HepG2 (cell line): ENCODE data around the gene TMEM134. TPM values are rescaled to one million over a fixed set of nuclear protein-coding genes. Genes with fewer than 3 reads are reported as not detected.

Experiments used
- ATF7 ChIP-seq, 2 experiments: fragments of 450-650 bp in 1 of 2; sonication (generic) in 1 of 2; formaldehyde crosslinking in 1 of 2; IDR thresholded peaks; 2 replicates each; pipeline versions ENCODE4 v1.4.0 to v1.6.1; 2016 to 2020; ENCODE audit warnings: antibody characterized with exemption in 1 of 2, mild to moderate bottlenecking in 1 of 2, missing genetic modification reagents in 1 of 2
- MED8 ChIP-seq: sonication (generic); formaldehyde crosslinking; IDR thresholded peaks from 2 replicates; pipeline ENCODE4 v1.8.1; 2023; ENCODE audit warnings: mild to moderate bottlenecking, missing genetic modification reagents; ENCODE audit not compliant: insufficient replicate concordance
- NFYB ChIP-seq: sonication (generic); formaldehyde crosslinking; IDR thresholded peaks from 2 replicates; pipeline ENCODE4 v1.4.0; 2020; ENCODE audit warnings: missing genetic modification reagents
- NFYC ChIP-seq: IDR thresholded peaks from 2 replicates; pipeline ENCODE4 v1.6.1; 2016; ENCODE audit warnings: missing genetic modification reagents, missing compliant biosample characterization
- NRL ChIP-seq: sonication (generic); formaldehyde crosslinking; IDR thresholded peaks from 2 replicates; pipeline ENCODE4 v1.5.0; 2020; ENCODE audit warnings: missing genetic modification reagents, mild to moderate bottlenecking, moderate library complexity, borderline replicate concordance
- PHB2 ChIP-seq: fragments of 450-650 bp; IDR thresholded peaks from 2 replicates; pipeline ENCODE4 v1.6.1; 2018; ENCODE audit not compliant: partially characterized antibody
- TMF1 ChIP-seq: sonication (generic); formaldehyde crosslinking; IDR thresholded peaks from 2 replicates; pipeline ENCODE4 v1.8.1; 2022; ENCODE audit warnings: low read depth, missing genetic modification reagents
- ZBTB39 ChIP-seq: sonication (generic); formaldehyde crosslinking; IDR thresholded peaks from 2 replicates; pipeline ENCODE4 v1.5.0; 2020; ENCODE audit warnings: missing genetic modification reagents
- ZBTB4 ChIP-seq: sonication (generic); formaldehyde crosslinking; IDR thresholded peaks from 2 replicates; pipeline ENCODE4 v1.4.0; 2020; ENCODE audit warnings: missing genetic modification reagents, mild to moderate bottlenecking, borderline replicate concordance
- ZFP36L1 ChIP-seq: sonication (generic); formaldehyde crosslinking; IDR thresholded peaks from 2 replicates; pipeline ENCODE4 v1.8.0; 2022; ENCODE audit warnings: mild to moderate bottlenecking, missing genetic modification reagents, moderate library complexity
- ZMYM2 ChIP-seq: sonication (generic); formaldehyde crosslinking; IDR thresholded peaks from 2 replicates; pipeline ENCODE4 v1.8.0; 2022; ENCODE audit warnings: mild to moderate bottlenecking, missing genetic modification reagents
- ZNF235 ChIP-seq: sonication (generic); formaldehyde crosslinking; IDR thresholded peaks from 2 replicates; pipeline ENCODE4 v1.8.1; 2023; ENCODE audit warnings: mild to moderate bottlenecking, missing genetic modification reagents, borderline replicate concordance
- ZNF550 ChIP-seq: sonication (generic); formaldehyde crosslinking; IDR thresholded peaks from 2 replicates; pipeline ENCODE4 v1.4.0; 2020; ENCODE audit warnings: mild to moderate bottlenecking, missing genetic modification reagents, borderline replicate concordance
- ZNF556 ChIP-seq: sonication (generic); formaldehyde crosslinking; IDR thresholded peaks from 2 replicates; pipeline ENCODE4 v1.4.0; 2020; ENCODE audit warnings: mild to moderate bottlenecking, missing genetic modification reagents, borderline replicate concordance
- ZNF605 ChIP-seq: sonication (generic); formaldehyde crosslinking; IDR thresholded peaks from 2 replicates; pipeline ENCODE4 v1.8.0; 2022; ENCODE audit warnings: mild to moderate bottlenecking, missing genetic modification reagents
- polyA plus RNA-seq, 8 experiments: library from polyadenylated mRNA; depleted of rRNA in 3 of 8; stranded (reverse) in 7 of 8; unstranded in 1 of 8; fragments of >200 nt; fragmentation: Illumina TruSeq in 4 of 8; extraction: Trizol in 4 of 8; gene quantifications; 2 replicates each; pipeline versions ENCODE4 v1.2.1 to v1.2.3, GENCODE V29; 2011 to 2016; ENCODE audit warnings: low read depth in 4 of 8, missing spikeins in 1 of 8, mixed read lengths in 1 of 8; ENCODE audit not compliant: insufficient read depth in 1 of 8
- total RNA-seq, 5 experiments: library from RNA; depleted of rRNA; stranded (reverse); fragments of >200 nt; fragmentation: Illumina TruSeq; extraction: Trizol; gene quantifications; 2 replicates each; pipeline ENCODE4 v1.2.3, GENCODE V29; 2016; ENCODE audit warnings: low read depth in 1 of 5

Gene TMEM134
- total and polyA plus RNA-seq, 2 of the 13 experiments (the other 11 are each of a cell fraction or from before 2014, with no cell fraction given): 6.9 to 26.9 TPM

- TF ChIP-seq NFYB (CRISPR knock-in tag) (no peak; the same call in none of the 2 replicates), ZNF605 (peak; percentile 45; the same call in 1 of the 2 replicates), ZNF556 (no peak), ZNF550 (CRISPR knock-in tag) (no peak), ZBTB4 (no peak), ZFP36L1 (CRISPR knock-in tag) (no peak), NFYC (CRISPR knock-in tag) (peak; percentile 76), NRL (CRISPR knock-in tag) (no peak), TMF1 (CRISPR knock-in tag) (no peak), ZNF235 (peak; percentile 41), ZBTB39 (CRISPR knock-in tag) (no peak), ATF7 (IDR thresholded peaks at IDR 0.05) (no peak), ATF7 (CRISPR knock-in tag; IDR thresholded peaks at IDR 0.05) (peak; percentile 84; the same call in 1 of the 2 replicates), PHB2 (no peak), ZMYM2 (CRISPR knock-in tag) (0 out of 2 replicates have a peak, but pooled peaks have one; percentile 34), MED8 (no peak)
Observed at GRCh38 chr11:67508486-67509121, 39.6 kb upstream of the TMEM134 start (continued).
